H1 (cell line): Measurements from ENCODE around the gene PTPN12. TPM values are rescaled to one million over a fixed set of nuclear protein-coding genes. Genes with fewer than 3 reads are reported as not detected.

ENCODE experiments used
- CTCF ChIA-PET: fragments of 300-600 bp; sonication (Branson Sonifier 250); formaldehyde crosslinking; loops from one replicate; lab custom pipeline; 2021; ENCODE audit not compliant: partially characterized antibody; lab: Charles Lee
- POLR2A ChIA-PET: fragments of 300-600 bp; sonication (Branson Sonifier 250); formaldehyde crosslinking; loops from one replicate; lab custom pipeline; 2021; ENCODE audit warnings: inconsistent platforms; ENCODE audit not compliant: partially characterized antibody; lab: Charles Lee
- DNase-seq, 2 experiments: peaks; one replicate each; pipeline versions ENCODE4 v3.0.0 to v3.0.0-alpha.2; 2010 to 2022; ENCODE audit warnings: low spot score in 2 of 2, low read depth in 1 of 2, mixed read lengths in 1 of 2
- FAIRE-seq: peaks from 2 replicates; lab custom pipeline; 2011; peaks lifted over from hg19 to GRCh38; lab: Jason Lieb, UNC
- H2AFZ ChIP-seq: 2 replicates; pipeline ENCODE4 v1.8.1; 2012; ENCODE audit warnings: low read length, inconsistent platforms
- H2AK5ac ChIP-seq: 2 replicates; pipeline ENCODE4 v1.6.1; 2013; ENCODE audit warnings: low read depth, low read length
- H2BK120ac ChIP-seq: replicated peaks from 2 replicates; pipeline ENCODE3; 2013; ENCODE audit warnings: low read depth, low read length, inconsistent platforms
- H2BK12ac ChIP-seq: 2 replicates; pipeline ENCODE4 v1.6.1; 2013; ENCODE audit warnings: low read depth, low read length
- H2BK15ac ChIP-seq: 2 replicates; pipeline ENCODE4 v1.6.1; 2013; ENCODE audit warnings: low read length
- H2BK20ac ChIP-seq: 2 replicates; pipeline ENCODE4 v1.6.1; 2013; ENCODE audit warnings: low read length
- H2BK5ac ChIP-seq: 2 replicates; pipeline ENCODE4 v1.6.1; 2013; ENCODE audit warnings: low read depth, low read length
- H3K14ac ChIP-seq: 2 replicates; pipeline ENCODE4 v1.6.1; 2013; ENCODE audit warnings: inconsistent platforms; ENCODE audit not compliant: insufficient read length
- H3K18ac ChIP-seq: 2 replicates; pipeline ENCODE4 v1.6.1; 2013; ENCODE audit warnings: low read length; ENCODE audit errors: extremely low read depth
- H3K23ac ChIP-seq: 2 replicates; pipeline ENCODE4 v1.6.1; 2013; ENCODE audit warnings: inconsistent platforms; ENCODE audit not compliant: insufficient read length
- H3K23me2 ChIP-seq: 2 replicates; pipeline ENCODE4 v1.6.1; 2013; ENCODE audit warnings: low read depth, low read length
- H3K27ac ChIP-seq: 2 replicates; pipeline ENCODE4 v1.6.1; 2011; ENCODE audit warnings: low read depth, low read length, inconsistent platforms
- H3K27me3 ChIP-seq, 4 experiments: replicated peaks in 1 of 4; 1 replicate in 1 of 4; 2 replicates in 3 of 4; pipeline versions ENCODE4 v1.6.1 to v1.8.1; 2011 to 2013; ENCODE audit warnings: low read length in 3 of 4, mild to moderate bottlenecking in 3 of 4, inconsistent platforms in 2 of 4, mixed read lengths in 2 of 4, moderate library complexity in 1 of 4; ENCODE audit not compliant: control insufficient read depth in 3 of 4, insufficient read depth in 3 of 4; ENCODE audit errors: extremely low read depth in 1 of 4
- H3K36me3 ChIP-seq, 4 experiments: 2 replicates each; pipeline versions ENCODE4 v1.6.1 to v1.8.1; 2011 to 2013; ENCODE audit warnings: mild to moderate bottlenecking in 4 of 4, low read length in 3 of 4, moderate library complexity in 2 of 4, control low read depth in 1 of 4, inconsistent platforms in 1 of 4; ENCODE audit not compliant: insufficient read depth in 4 of 4, control insufficient read depth in 2 of 4
- H3K4ac ChIP-seq: replicated peaks from 2 replicates; pipeline ENCODE3; 2013; ENCODE audit warnings: low read length, low read depth, mixed read lengths, inconsistent platforms; ENCODE audit not compliant: insufficient read length
- H3K4me1 ChIP-seq, 4 experiments: replicated peaks in 1 of 4; 1 replicate in 1 of 4; 2 replicates in 3 of 4; pipeline versions ENCODE4 v1.6.1 to v1.8.1; 2011 to 2013; ENCODE audit warnings: low read length in 3 of 4, inconsistent platforms in 2 of 4, mixed read lengths in 1 of 4; ENCODE audit not compliant: insufficient read depth in 4 of 4, control insufficient read depth in 3 of 4
- H3K4me2 ChIP-seq, 2 experiments: 2 replicates each; pipeline versions ENCODE4 v1.6.1 to v1.8.1; 2011 to 2013; ENCODE audit warnings: low read depth in 2 of 2, low read length in 2 of 2, control low read depth in 1 of 2, inconsistent platforms in 1 of 2, mild to moderate bottlenecking in 1 of 2; ENCODE audit not compliant: insufficient read depth in 1 of 2
- H3K4me3 ChIP-seq, 4 experiments: fragments of 200-600, 300-600 bp in 1 of 4; sonication (generic), shearing (Covaris generic), sonication (Bioruptor Twin) in 1 of 4; 2 replicates each; pipeline versions ENCODE4 v1.5.1 to v1.8.1; 2011 to 2016; ENCODE audit warnings: low read length in 4 of 4, low read depth in 3 of 4, control low read depth in 2 of 4, inconsistent platforms in 2 of 4, mild to moderate bottlenecking in 2 of 4, mixed read lengths in 1 of 4, moderate library complexity in 1 of 4; ENCODE audit not compliant: insufficient read depth in 2 of 4; ENCODE audit errors: extremely low read depth in 1 of 4
- H3K56ac ChIP-seq: replicated peaks from 2 replicates; pipeline ENCODE3; 2013; ENCODE audit warnings: low read depth, mild to moderate bottlenecking, mixed read lengths, low read length, inconsistent platforms; ENCODE audit not compliant: insufficient read length
- H3K79me1 ChIP-seq: 2 replicates; pipeline ENCODE4 v1.6.1; 2013; ENCODE audit warnings: low read depth, low read length, control low read depth
- H3K79me2 ChIP-seq, 2 experiments: 2 replicates each; pipeline versions ENCODE4 v1.6.1 to v1.8.1; 2012 to 2013; ENCODE audit warnings: low read length in 2 of 2, mild to moderate bottlenecking in 2 of 2, inconsistent platforms in 1 of 2; ENCODE audit not compliant: insufficient read depth in 2 of 2, control insufficient read depth in 1 of 2
- H3K9ac ChIP-seq, 4 experiments: replicated peaks in 1 of 4; 1 replicate in 1 of 4; 2 replicates in 3 of 4; pipeline versions ENCODE4 v1.6.1 to v1.8.1; 2011 to 2013; ENCODE audit warnings: low read depth in 3 of 4, low read length in 3 of 4, control low read depth in 2 of 4, mild to moderate bottlenecking in 2 of 4, moderate library complexity in 2 of 4, inconsistent platforms in 1 of 4; ENCODE audit errors: extremely low read depth in 1 of 4
- H3K9me3 ChIP-seq, 2 experiments: 2 replicates each; pipeline versions ENCODE4 v1.6.1 to v1.8.1; 2012 to 2013; ENCODE audit warnings: mild to moderate bottlenecking in 2 of 2, moderate library complexity in 2 of 2, control low read depth in 1 of 2, inconsistent platforms in 1 of 2, low read depth in 1 of 2, low read length in 1 of 2, mixed read lengths in 1 of 2; ENCODE audit not compliant: insufficient read depth in 2 of 2
- H4K20me1 ChIP-seq, 2 experiments: replicated peaks in 1 of 2; 2 replicates each; pipeline versions ENCODE3 to v1.8.1; 2011 to 2013; ENCODE audit warnings: inconsistent platforms in 2 of 2, low read length in 2 of 2, mild to moderate bottlenecking in 1 of 2; ENCODE audit not compliant: insufficient read depth in 2 of 2, control insufficient read depth in 1 of 2
- H4K5ac ChIP-seq: 2 replicates; pipeline ENCODE4 v1.6.1; 2013; ENCODE audit warnings: low read length, low read depth, mixed read lengths, inconsistent platforms; ENCODE audit not compliant: insufficient read length
- H4K8ac ChIP-seq: 2 replicates; pipeline ENCODE4 v1.8.0; 2013; ENCODE audit warnings: mild to moderate bottlenecking, moderate library complexity, low read length, inconsistent platforms; ENCODE audit not compliant: insufficient read depth; ENCODE audit errors: extremely low read depth
- H4K91ac ChIP-seq: replicated peaks from 2 replicates; pipeline ENCODE3; 2013; ENCODE audit warnings: low read length, mixed read lengths, inconsistent platforms; ENCODE audit not compliant: insufficient read length
- BRCA1 ChIP-seq: IDR thresholded peaks from 2 replicates; pipeline ENCODE4 v1.6.1; 2012; ENCODE audit warnings: low read depth, low read length, improper control_type of control experiment
- CBX8 ChIP-seq: fragments of 300-800, 300-1000 bp; sonication (generic); IDR thresholded peaks from 2 replicates; pipeline ENCODE4 v1.7.1; 2016; ENCODE audit warnings: low read depth, low read length, borderline replicate concordance
- MAX ChIP-seq: IDR thresholded peaks from 2 replicates; pipeline ENCODE4 v1.6.1; 2012; ENCODE audit warnings: inconsistent platforms
- PHF8 ChIP-seq: fragments of 200-600 bp; sonication (generic); conservative IDR thresholded peaks from 2 replicates; pipeline ENCODE4 v1.7.1; 2012; ENCODE audit warnings: low read depth, mild to moderate bottlenecking, inconsistent platforms, low read length, moderate library complexity
- RNF2 ChIP-seq: fragments of 200-900, 300-1000 bp; sonication (generic); IDR thresholded peaks from 2 replicates; pipeline ENCODE4 v1.7.1; 2016; ENCODE audit warnings: borderline replicate concordance, low read depth, mild to moderate bottlenecking, antibody characterized with exemption, low read length; ENCODE audit not compliant: poor library complexity, severe bottlenecking; ENCODE audit errors: missing control alignments
- SP2 ChIP-seq: IDR thresholded peaks from 2 replicates; pipeline ENCODE4 v1.6.1; 2012; ENCODE audit warnings: mild to moderate bottlenecking, low read length, inconsistent platforms
- TEAD4 ChIP-seq: IDR thresholded peaks from 2 replicates; pipeline ENCODE4 v1.6.1; 2012; ENCODE audit warnings: low read depth, low read length, inconsistent platforms, mixed read lengths
- WGBS, 2 experiments: shearing (Covaris generic) in 1 of 2; methylation state at CpG; one replicate each; pipeline versions ENCODE4 v1.1.6 to v1.1.7; 2013 to 2015; ENCODE audit warnings: low lambda C conversion rate in 2 of 2, mixed read lengths in 2 of 2, inconsistent platforms in 1 of 2, low coverage in 1 of 2, missing lambda C conversion rate in 1 of 2; ENCODE audit not compliant: insufficient replicate concordance in 2 of 2, insufficient coverage in 1 of 2, insufficient read length in 1 of 2; ENCODE audit errors: extremely low coverage in 1 of 2, missing lambda C conversion rate in 1 of 2; 5-methylcytosine and 5-hydroxymethylcytosine counted together
- polyA plus RNA-seq, 7 experiments: library from polyadenylated mRNA; depleted of rRNA in 3 of 7; stranded (reverse) in 5 of 7; unstranded in 2 of 7; fragments of >200 nt in 5 of 7; fragments of 200-250 nt in 2 of 7; gene quantifications; 1 replicate in 5 of 7; 2 replicates in 1 of 7; 4 replicates in 1 of 7; pipeline versions ENCODE4 v1.2.1 to v1.2.3, GENCODE V29; 2011 to 2013; ENCODE audit warnings: missing spikeins in 2 of 7, mixed read lengths in 2 of 7
- total RNA-seq: library from RNA; stranded (reverse); fragmentation: NEBNext Ultra II Directional; extraction: Animal tissue kit (Norgen Biotek cat#: 25700); gene quantifications from 2 replicates; pipeline ENCODE4 v1.2.1, GENCODE V29; 2021

The PTPN12 gene
- total and polyA plus RNA-seq, 2 of the 8 experiments (the other 6 are each of a cell fraction or from before 2014, with no cell fraction given): 39.7 to 132 TPM

GRCh38 chr7:77488986-77489385 is 48.1 kb upstream of the PTPN12 start:
- Histone ChIP-seq H2BK120ac (no peak overlapping the region), H2BK20ac (no peak overlapping the region), H3K4me3 (no peak overlapping the region), H4K5ac (no peak overlapping the region), H3K27me3 (no peaks in the 10 kb centered on the region), H3K79me2 (no peaks in the 10 kb centered on the region), H3K9me3 (peaks cover 1 to 3% of the 10 kb centered on the region in 2 experiments; a peak in 2 of 4 replicates), H3K9ac (no peak overlapping the region), H4K8ac (no peak overlapping the region), H3K23me2 (no peaks in the 10 kb centered on the region), H3K14ac (no peak overlapping the region), H3K27ac (no peak overlapping the region), H4K91ac (no peak overlapping the region), H3K36me3 (no peaks in the 10 kb centered on the region), H4K20me1 (no peaks in the 10 kb centered on the region), H3K4ac (no peak overlapping the region), H3K23ac (no peak overlapping the region), H3K56ac (no peak overlapping the region), H2BK12ac (no peak overlapping the region), H2AFZ (no peak overlapping the region), H2BK15ac (no peak overlapping the region), H3K4me2 (no peak overlapping the region), H3K18ac (no peak overlapping the region), H3K79me1 (no peaks in the 10 kb centered on the region), H2BK5ac (no peak overlapping the region), H2AK5ac (no peak overlapping the region), H3K4me1 (no peaks in the 10 kb centered on the region)
- 100% methylated on average over 1 of the region's 1 CpG; no CpG with 5 or more reads in 1 of the 2 experiments for WGBS, 2 experiments
- DNase-seq (no peak), FAIRE-seq (no peak)
- CTCF ChIA-PET: no interaction called here
- POLR2A ChIA-PET: no interaction called here
- TF ChIP-seq SP2: no peak
- no peak for TF ChIP-seq TEAD4
- TF ChIP-seq CBX8: no peak
- TF ChIP-seq RNF2: no peak
- no peak for TF ChIP-seq BRCA1
- no peak for TF ChIP-seq PHF8
- no peak for TF ChIP-seq MAX
